ENCODE data around the gene MBNL1.

DNA sequence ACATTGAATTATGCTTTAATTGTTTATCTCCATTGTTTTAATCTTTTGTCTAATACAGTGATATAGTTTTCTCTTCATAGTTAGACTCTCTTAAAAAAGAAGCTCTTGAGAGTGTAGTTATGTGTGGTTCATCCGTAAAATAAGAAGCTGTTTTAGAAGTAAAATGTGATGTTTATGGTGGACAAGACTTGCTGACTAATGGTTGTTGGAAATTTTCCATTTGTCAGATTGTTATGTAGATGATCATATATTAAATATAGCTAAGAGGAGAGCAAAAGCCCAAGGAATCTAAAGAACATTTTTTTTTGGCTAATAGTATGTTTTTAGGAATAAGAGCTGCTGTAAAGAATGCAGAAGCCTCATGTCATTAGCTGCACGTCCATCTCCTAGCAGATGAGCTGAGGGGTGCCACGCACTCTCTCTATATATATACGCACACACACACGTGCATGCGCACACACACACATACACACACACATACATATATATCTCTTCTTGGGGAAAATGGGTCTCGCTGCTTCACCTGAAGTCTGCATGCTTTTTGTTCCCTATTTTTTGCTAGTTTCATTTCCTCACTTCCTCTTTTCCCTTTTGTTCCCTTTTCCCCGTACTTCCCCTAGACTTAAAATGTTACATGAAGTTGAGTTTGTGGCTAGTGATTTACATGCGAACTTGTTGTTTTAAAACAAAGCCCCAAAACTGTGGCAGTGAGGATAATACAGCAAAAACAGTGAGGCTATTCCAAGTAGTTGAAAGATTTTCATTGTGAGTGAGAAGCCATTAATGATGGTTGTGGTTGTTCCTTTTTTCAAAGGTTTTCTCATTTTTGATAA, 107.8 kb downstream of the MBNL1 start:
- TF ChIP-seq, protein P1, sequence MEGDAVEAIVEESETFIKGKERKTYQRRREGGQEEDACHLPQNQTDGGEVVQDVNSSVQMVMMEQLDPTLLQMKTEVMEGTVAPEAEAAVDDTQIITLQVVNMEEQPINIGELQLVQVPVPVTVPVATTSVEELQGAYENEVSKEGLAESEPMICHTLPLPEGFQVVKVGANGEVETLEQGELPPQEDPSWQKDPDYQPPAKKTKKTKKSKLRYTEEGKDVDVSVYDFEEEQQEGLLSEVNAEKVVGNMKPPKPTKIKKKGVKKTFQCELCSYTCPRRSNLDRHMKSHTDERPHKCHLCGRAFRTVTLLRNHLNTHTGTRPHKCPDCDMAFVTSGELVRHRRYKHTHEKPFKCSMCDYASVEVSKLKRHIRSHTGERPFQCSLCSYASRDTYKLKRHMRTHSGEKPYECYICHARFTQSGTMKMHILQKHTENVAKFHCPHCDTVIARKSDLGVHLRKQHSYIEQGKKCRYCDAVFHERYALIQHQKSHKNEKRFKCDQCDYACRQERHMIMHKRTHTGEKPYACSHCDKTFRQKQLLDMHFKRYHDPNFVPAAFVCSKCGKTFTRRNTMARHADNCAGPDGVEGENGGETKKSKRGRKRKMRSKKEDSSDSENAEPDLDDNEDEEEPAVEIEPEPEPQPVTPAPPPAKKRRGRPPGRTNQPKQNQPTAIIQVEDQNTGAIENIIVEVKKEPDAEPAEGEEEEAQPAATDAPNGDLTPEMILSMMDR (IDR thresholded peaks at IDR 0.05): no peak
- TF ChIP-seq POLR2AphosphoS5 (IDR thresholded peaks at IDR 0.05; ENCODE audit: insufficient read depth in 1 of 2, low read depth in 1 of 2) (no peak), POLR2A (IDR thresholded peaks at IDR 0.05) (no peak)

Data from vagina (tissue), 2 donors.